Tibial artery (tissue), 4 donors: Measurements from ENCODE around the gene THSD7B.

Experiments used
- DNase-seq, 2 donors: peaks; one replicate each; pipeline ENCODE4 v3.0.0-alpha.2; 2019
- H3K27ac ChIP-seq, 2 donors: fragments of 200-600 bp; sonication (generic) in 1 of 2; 1 replicate in 1 of 2; 2 replicates in 1 of 2; pipeline ENCODE4 v1.5.1; 2018 to 2019; ENCODE audit warnings: mild to moderate bottlenecking in 1 of 2
- H3K27me3 ChIP-seq, 2 donors: fragments of 200-600 bp; sonication (generic) in 1 of 2; one replicate each; pipeline versions ENCODE4 v1.5.1 to v1.6.0; 2016 to 2019
- H3K36me3 ChIP-seq, 3 donors: fragments of 200-600 bp; sonication (generic) in 2 of 3; one replicate each; pipeline ENCODE4 v1.5.1; 2016 to 2019; ENCODE audit warnings: mild to moderate bottlenecking in 2 of 3
- H3K4me1 ChIP-seq, 4 donors: fragments of 200-600 bp; sonication (generic) in 2 of 4; 1 replicate in 3 of 4; 2 replicates in 1 of 4; pipeline ENCODE4 v1.5.1; 2016 to 2019
- H3K4me3 ChIP-seq, 2 donors: fragments of 200-600 bp; sonication (generic) in 1 of 2; 1 replicate in 1 of 2; 2 replicates in 1 of 2; pipeline ENCODE4 v1.5.1; 2018 to 2019; ENCODE audit warnings: mild to moderate bottlenecking in 2 of 2
- H3K9me3 ChIP-seq, 3 donors: fragments of 200-600 bp; sonication (generic) in 1 of 3; one replicate each; pipeline ENCODE4 v1.5.1; 2016 to 2019
- CTCF ChIP-seq, 2 experiments: fragments of 200-600 bp in 1 of 2; fragments of 450-650 bp in 1 of 2; IDR thresholded peaks; one replicate each; pipeline ENCODE4 v1.5.1; 2017 to 2019; ENCODE audit warnings: antibody characterized with exemption in 2 of 2, mild to moderate bottlenecking in 1 of 2, moderate library complexity in 1 of 2
- intact Hi-C: fragments of 100-400 bp; cut with DNase I; formaldehyde crosslinking; loops from one replicate; pipeline ENCODE4 v1.15.0; 2023; ENCODE audit warnings: low total_unique reads

The THSD7B gene

GRCh38 chr2:136818839-136819238 lies 53.5 kb downstream of the THSD7B start:
- no peaks in the 10 kb centered on the region for H3K27me3 ChIP-seq
- intact Hi-C loops, result no loop called here
- no peaks in the 10 kb centered on the region for H3K36me3 ChIP-seq
- no peak overlapping the region for H3K4me3 ChIP-seq
- H3K4me1 ChIP-seq, result no peaks in the 10 kb centered on the region
- H3K9me3 ChIP-seq, result no peaks in the 10 kb centered on the region
- TF ChIP-seq CTCF (IDR thresholded peaks at IDR 0.05), result no peak
- no peak for DNase-seq
- no peak overlapping the region for H3K27ac ChIP-seq

GRCh38 chr2:136823291-136823690 lies 57.9 kb downstream of the THSD7B start:
- Histone ChIP-seq H3K27me3 (no peaks in the 10 kb centered on the region), H3K4me1 (no peaks in the 10 kb centered on the region), H3K27ac (no peak overlapping the region), H3K36me3 (no peaks in the 10 kb centered on the region), H3K9me3 (no peaks in the 10 kb centered on the region), H3K4me3 (no peak overlapping the region)
- intact Hi-C loops, result no loop called here
- DNase-seq, result no peak
- TF ChIP-seq CTCF (IDR thresholded peaks at IDR 0.05), result no peak

- TF ChIP-seq CTCF (IDR thresholded peaks at IDR 0.05), result no peak
- Histone ChIP-seq H3K27ac (no peak overlapping the region), H3K36me3 (no peaks in the 10 kb centered on the region), H3K4me3 (no peak overlapping the region), H3K27me3 (no peaks in the 10 kb centered on the region), H3K9me3 (no peaks in the 10 kb centered on the region), H3K4me1 (no peaks in the 10 kb centered on the region)
- no peak for DNase-seq
- intact Hi-C loops, result no loop called here
Measured at GRCh38 chr2:136828162-136828561, 62.8 kb downstream of the THSD7B start.

- no peak for TF ChIP-seq CTCF (IDR thresholded peaks at IDR 0.05)
- no peak overlapping the region for H3K27ac ChIP-seq
- H3K9me3 ChIP-seq, result no peaks in the 10 kb centered on the region
- no peaks in the 10 kb centered on the region for H3K27me3 ChIP-seq
- H3K36me3 ChIP-seq, result no peaks in the 10 kb centered on the region
- no peak for DNase-seq
- intact Hi-C loops, result no loop called here
- no peak overlapping the region for H3K4me3 ChIP-seq
- no peaks in the 10 kb centered on the region for H3K4me1 ChIP-seq
Measured at GRCh38 chr2:136828774-136829173, 63.4 kb downstream of the THSD7B start.

GRCh38 chr2:136844546-136844945 lies 79.2 kb downstream of the THSD7B start:
- intact Hi-C loops, result no loop called here
- DNase-seq, result no peak
- no peak overlapping the region for H3K4me3 ChIP-seq
- no peaks in the 10 kb centered on the region for H3K27me3 ChIP-seq
- H3K36me3 ChIP-seq, result no peaks in the 10 kb centered on the region
- H3K4me1 ChIP-seq, result no peaks in the 10 kb centered on the region
- no peaks in the 10 kb centered on the region for H3K9me3 ChIP-seq
- no peak for TF ChIP-seq CTCF (IDR thresholded peaks at IDR 0.05)
- H3K27ac ChIP-seq, result no peak overlapping the region

- Histone ChIP-seq H3K4me1 (peaks cover 0 to 6% (median under 1%) of the 10 kb centered on the region in 4 donors), H3K27me3 (no peaks in the 10 kb centered on the region), H3K36me3 (no peaks in the 10 kb centered on the region), H3K9me3 (no peaks in the 10 kb centered on the region), H3K4me3 (no peak overlapping the region), H3K27ac (no peak overlapping the region)
- no peak for TF ChIP-seq CTCF (IDR thresholded peaks at IDR 0.05)
- DNase-seq, result no peak
- intact Hi-C loops, result no loop called here
Measured at GRCh38 chr2:136858656-136859055, 93.3 kb downstream of the THSD7B start.
